HG02642 (cell line): ENCODE measurements around the gene CCNK.
A peak's percentile ranks its signal among the peaks of the same experiment; 100 is the strongest.

Experiments
- ATAC-seq: cut with Tn5 transposase; IDR thresholded peaks from one replicate; pipeline ENCODE4 v1.9.1; 2021; ENCODE audit warnings: mild to moderate bottlenecking; ENCODE audit not compliant: unreplicated experiment, poor library complexity

Gene CCNK

DNA sequence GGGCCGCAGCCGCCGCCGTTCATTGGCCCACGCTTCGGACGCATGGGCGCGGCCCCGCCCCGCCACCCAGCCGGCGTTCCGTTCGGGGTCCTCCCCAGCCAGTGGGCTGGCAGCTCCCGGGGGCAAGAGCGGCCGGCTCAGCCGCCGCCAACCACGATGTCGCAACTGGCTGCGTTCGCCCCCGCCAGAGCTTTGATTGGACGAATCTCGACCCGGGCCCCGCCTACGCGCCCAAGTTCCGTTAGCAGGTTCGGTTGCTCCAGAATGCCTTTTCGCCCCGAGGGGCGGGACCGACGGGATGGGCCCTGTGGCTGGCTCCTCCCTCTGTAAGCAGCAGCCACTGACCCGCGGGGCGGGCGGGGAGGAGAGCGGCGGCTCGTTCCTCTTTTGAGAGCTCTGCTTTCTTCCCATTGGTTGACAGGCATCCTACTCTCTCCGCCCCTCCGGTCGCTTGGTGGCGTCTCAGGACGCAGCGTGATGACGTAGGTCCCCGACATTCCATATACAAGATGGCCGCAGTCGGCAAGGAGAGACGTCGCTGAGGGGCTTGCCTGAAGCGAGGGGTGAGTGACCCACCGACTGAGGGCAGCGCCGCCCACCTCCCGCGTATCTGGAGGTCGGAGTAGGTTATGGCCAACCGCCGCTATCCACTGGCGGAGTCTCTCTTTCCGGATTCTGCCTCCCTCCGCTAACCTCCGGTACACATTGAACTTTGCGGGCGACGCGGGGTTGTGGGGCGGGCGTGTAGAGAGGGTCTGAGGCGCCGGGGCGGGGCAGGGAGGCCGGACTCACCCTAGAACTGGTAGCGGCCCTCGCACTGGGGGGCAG lies at the start of gene CCNK:
Gene CCNK (plus strand): TSS at position 493 of the 828 bp plus-strand sequence. CDS start 11,269 bp downstream, outside the sequence.
- peak; percentile 89 for ATAC-seq

DNA sequence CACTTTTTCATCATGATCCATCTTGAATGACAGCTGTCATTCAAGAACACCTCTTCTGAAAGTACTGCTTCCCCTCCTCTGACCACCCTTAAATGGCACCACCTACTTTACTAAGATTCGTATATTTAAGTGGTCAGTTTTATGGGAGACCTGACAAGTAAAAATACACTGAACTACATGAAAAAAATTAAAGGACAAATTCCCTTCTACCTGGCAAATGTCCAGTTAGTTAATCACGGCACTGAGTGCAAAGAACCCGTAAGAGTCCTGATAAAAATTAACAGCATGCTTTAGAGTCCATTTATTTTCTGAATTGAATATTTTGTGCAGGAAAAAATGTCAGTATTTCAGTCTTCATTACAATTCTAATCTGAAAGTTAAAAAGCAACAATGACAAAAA lies 49.2 kb upstream of the CCNK start:
- no peak for ATAC-seq

DNA sequence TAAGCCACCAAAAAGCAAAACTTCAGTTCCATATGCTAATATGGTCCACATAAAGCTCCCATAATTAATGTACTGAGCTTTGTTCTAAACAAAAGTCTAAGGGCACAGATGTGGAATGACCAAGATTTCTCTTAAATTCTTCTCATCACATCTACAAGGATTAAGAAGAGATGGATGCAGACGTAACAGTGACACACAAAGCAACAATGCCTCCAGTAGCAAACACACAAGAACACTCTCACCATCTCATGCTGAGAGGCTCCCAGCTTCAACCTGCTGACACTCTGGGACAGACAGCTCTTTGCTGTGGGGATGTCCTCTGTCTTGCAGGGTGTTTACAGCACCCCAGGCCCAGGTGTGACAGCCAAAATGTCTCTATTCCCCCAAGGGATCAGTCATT lies 48.7 kb upstream of the CCNK start:
- no peak for ATAC-seq

DNA sequence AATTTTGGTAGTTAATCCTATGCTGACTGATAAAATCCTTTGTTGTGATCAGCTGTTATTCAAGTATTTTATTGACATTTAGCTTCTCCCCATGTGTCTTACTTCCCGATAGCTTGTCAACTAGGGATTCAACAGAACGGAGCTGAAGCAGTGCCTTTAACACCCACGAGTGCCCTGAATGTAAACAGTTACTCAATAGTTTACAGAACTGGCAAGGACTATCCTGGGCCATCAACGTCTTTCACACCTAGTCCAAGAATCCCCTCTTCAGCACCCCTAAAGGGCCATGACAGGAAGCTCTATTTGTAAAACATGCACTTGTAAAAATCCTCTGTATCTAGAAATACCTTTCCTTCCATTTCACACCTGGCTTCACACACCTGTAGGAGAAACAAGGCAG lies 45.9 kb upstream of the CCNK start:
- ATAC-seq: no peak

DNA sequence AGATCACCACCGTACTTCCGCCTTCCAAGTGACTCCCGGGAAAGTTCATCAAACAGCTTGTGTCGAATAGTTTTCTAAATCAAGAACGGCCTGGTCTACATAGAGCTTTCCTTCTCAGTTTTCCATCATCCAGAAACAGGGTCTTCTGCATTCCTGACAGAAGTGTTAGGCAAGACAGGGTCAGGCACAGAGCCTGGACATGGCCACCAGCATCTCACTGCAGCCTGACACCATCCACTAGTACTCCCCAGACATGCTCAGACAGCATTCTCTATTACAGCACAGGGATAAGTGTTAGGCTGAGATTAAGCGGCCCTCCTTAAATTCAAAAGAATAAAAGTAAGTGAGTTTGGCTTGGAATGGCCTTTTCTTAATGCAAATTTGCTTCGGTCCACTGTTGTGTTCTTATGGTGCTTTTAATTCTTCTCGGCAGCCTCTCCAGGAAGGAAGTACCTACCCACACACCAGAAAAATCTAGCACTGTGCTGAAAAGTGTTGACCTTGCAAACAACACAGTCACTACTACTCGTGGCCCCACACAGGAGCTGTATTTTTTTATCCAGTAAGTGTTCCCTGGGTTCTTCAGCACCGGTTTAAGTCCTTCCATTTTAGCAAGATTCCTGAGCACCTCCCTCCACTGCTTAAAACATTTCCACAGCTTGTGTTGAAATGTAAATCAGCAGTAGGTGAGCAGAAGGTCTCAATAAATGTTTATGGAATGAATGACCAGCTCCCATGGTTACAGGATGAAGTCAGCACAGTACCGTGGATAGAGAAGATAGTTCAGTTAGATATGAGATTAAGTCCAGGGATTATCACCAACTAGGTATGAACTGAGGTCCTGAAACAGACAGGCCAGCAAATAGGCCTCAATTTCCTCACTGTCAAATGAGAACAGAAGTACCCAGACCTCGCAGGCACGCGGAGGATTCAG lies 44.7 kb upstream of the CCNK start:
- no peak for ATAC-seq

DNA sequence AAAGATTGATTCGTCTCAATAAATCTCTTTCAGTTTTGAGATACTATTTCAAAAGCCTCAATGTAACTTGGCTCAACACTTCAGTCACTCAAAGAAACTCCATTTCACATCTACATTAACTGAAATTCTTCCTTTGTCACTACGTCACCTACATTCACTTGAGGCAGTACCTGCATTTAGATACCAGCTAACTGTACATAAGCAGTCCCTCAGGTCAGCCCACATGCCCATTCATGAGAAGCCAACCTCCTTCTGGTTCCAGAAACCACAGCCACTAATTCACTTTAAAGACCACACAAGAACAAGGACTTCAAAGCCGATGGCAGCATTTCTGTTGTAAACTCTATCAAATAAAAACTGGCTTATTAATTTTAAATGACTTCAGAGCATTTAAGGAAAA lies 43.5 kb upstream of the CCNK start:
- ATAC-seq: no peak

DNA sequence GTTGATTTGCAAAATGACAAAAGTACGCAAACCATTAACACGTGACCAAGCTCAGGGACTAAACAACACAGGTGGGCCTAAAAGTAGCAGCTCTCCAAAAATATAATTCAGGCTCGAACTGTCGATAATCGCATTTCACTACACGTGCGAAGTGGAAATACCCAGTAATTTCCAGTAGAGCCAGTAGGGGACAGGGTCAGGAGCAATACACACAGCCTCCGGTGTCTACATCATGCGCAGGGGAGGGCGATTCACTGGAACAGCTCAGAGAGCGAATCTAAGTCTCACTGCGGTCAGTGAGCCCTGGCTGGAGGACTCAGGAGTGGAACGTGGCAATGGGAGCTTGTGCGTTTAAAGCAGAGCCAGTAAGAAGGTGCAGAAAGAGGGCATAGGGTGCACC lies 40.9 kb upstream of the CCNK start:
- no peak for ATAC-seq

DNA sequence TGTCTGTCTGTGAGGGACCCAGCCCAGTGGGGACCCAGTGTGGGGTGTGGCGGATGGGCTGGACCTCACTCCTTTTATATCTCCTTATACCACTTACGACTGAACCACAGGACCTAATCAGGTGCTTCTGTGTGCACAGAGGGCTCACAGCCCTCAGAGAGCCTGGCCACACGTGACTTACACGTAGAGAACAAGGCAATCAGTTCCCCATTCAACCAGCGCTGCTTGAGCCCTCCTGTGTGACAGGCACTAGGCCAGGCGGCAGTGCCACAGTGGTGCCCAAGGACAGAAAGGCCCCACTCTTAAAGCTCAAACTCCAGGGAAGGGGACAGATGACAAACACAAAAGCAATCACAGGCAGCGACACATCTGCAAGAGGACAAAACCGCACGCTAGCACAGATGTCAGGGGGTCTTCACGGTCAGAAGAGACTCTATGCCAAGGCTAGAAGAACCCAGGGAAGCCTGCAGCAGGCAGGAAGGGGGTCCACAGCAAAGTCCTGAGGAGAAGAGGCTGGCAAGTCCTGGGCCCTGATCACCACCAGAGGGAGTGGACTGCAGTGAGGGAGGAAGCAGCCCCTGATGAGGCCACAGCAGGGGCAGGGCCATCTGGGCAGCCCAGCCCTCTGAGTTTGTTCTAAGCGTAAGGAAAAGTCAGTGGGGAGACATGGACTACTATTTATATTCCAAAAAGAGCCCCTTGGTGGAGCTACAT lies 39.9 kb upstream of the CCNK start:
- no peak for ATAC-seq

DNA sequence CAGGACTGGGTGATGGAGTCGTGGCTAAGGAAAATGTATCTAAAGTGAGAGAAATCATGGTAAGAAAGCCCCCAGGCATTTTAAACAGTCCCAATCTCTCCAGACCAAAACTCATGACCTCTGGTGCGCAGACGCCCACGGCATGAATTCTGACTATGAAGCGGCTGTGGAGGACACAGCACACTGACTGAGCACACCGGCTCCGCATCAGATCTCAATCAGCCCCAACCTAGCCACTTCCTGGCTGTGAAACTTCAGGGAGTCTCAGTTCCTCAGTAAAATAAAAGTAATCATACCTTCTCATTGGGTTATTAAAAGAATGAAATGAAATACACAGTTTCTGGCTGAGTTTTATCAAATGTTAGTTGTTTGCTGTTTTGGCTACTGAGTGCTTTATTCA lies 39.3 kb upstream of the CCNK start:
- no peak for ATAC-seq

DNA sequence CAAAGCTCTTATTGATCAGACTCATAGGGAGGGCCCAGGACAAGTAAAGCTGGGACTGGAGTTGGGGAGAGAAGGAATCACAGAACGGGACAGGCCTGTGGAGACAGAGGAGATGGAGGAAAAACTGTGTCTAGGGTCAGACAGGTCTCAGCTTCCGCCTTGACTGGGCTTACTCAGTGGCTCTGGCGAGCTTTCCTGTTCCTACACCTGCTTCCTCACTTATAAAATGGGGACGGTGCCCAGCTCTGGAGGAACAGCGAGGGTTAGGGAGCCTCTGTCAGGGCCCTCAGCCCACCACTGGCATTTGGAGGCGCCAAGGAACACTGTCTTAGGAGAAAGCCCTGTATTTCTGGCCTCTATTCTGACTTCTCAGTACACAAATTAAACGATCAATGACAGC lies 35.3 kb upstream of the CCNK start:
- ATAC-seq: no peak

DNA sequence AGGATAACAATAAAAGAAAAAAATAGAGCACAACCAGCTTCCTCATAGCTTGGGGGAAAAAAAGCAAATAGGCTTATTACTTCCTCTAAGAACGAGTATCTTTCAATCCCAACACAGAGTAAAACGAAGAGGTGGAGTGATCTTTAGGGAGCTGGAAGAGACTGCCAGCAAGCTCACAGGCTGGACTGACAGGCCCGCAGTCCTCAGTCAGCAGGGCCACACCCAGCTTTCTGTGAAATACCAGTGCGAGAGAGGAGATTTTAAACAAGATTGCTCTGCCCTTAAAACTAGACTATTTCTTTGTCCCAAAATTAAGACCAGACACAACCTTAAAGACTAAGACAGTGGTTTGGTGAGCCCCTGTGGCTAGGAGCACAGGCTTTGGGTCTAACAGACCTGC lies 33.5 kb upstream of the CCNK start:
- ATAC-seq: no peak

DNA sequence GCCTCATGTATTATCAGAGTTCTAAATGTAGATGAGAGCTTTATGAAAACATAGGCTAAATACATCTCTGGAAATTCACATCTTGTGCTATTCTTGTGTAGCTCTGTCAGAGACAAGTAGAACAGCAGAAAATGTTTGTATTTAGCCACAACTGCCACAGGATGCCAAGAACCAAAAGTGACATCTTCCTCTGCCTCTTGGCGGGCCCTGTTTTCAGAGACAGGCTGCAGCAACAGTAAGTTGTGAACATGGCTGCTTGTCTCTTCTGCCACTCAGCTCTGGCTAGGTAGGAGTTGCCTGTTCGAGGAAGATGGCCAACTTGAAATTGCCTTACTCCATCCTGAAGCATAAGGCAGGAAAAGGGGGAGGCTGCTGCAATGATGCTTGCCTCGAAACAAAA lies 30.9 kb upstream of the CCNK start:
- no peak for ATAC-seq

DNA sequence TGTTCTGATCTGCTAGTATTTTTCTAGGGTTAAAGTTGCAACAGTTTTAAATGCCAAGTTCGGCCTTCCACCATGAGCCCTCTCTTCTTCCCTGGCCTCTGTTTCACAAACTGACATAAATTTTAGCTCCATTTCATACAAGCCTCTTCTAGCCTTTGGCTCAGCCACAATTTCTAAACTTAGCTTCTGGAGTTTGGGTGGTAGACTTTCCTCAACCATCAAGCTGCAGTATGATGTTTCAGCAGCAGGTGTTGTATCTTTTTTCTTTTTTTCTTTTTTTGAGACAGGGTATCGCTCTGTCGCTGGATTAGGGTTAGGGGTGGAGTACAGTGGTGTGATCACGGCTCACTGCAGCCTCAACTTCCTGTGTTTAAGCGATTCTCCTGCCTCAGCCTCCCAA lies 30.0 kb upstream of the CCNK start:
- ATAC-seq: no peak

DNA sequence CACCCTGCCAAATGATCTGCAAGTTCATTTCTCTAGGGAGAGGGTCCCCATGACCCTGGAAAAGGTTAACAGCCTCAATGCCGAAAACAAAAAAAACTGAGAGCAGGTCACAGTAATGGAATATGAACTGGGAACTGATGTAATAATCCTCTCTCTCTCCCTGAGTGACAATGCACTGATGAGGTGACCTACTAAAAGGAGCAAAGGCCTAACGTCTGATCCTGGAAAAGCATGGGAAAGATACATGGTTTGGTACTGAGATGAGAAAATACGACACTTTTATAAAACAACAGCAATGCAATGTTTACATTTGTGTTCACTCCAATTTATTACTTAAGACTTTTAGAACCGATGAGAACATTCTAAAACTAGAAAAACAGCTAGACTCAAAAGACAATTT lies 28.2 kb upstream of the CCNK start:
- no peak for ATAC-seq

DNA sequence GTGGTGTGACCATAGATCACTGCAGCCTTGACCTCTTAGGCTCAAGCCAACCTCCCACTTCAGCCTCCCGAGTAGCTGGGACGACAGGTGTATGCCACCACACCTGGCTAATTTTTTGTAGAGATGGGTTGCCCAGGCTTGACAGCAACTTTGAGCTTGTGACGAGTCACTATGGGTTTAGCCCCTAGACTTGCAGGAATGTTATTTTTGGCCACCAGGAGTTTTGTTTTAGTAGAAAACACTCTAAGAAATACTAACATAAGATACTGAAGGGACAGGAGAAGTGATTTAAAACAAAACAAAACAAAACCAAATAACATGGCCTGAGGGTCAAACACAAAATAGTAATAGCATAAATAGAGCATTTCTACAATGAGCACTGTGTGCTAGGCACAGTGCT lies 27.0 kb upstream of the CCNK start:
- ATAC-seq: no peak

DNA sequence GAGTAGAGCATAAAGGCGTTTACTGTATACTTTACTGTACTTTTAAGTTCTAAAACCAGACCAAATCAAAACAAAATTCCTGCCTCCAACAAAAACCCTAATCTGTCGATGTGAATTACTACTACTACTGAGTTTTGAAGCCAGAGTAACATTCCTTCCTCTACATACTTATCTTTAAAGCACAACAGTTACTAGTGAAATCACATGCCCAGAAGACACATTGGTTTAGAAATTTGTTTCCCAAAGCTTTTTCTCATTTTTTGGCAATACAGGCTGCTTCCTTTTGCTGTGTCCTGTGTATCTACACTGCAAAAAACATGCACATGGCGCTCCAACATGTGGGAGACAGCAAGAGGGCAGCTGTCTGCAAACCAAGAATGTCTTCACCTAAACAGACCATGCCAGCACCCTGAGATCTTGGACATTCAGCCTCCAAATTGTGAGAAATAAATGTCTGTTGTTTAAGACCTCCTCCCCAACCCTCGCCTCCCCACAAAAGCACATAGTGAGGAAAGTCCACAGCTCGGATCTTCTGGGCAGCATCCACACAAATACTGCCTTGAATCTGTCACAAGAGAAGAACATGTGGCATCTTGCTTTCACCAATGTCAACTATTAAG lies 21.6 kb upstream of the CCNK start:
- no peak for ATAC-seq

DNA sequence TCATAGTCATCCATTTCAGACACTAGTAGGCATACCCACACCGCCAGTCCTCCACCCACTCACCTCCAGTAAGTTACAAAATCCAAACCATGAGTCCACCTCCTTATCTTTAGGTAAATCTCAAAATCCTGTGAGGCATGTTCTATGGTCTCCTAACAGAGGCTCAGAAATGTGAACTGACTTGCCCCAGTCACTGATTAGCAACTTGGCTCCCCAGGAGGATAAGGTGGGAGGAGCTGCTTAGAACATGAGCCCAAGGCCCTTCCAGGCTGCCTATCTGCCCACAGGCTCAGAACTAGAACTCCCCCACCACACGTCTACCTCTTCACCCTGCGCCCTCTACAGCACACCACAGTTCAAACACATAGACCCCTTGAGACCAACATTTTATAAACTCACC lies 20.4 kb upstream of the CCNK start:
- ATAC-seq: no peak

DNA sequence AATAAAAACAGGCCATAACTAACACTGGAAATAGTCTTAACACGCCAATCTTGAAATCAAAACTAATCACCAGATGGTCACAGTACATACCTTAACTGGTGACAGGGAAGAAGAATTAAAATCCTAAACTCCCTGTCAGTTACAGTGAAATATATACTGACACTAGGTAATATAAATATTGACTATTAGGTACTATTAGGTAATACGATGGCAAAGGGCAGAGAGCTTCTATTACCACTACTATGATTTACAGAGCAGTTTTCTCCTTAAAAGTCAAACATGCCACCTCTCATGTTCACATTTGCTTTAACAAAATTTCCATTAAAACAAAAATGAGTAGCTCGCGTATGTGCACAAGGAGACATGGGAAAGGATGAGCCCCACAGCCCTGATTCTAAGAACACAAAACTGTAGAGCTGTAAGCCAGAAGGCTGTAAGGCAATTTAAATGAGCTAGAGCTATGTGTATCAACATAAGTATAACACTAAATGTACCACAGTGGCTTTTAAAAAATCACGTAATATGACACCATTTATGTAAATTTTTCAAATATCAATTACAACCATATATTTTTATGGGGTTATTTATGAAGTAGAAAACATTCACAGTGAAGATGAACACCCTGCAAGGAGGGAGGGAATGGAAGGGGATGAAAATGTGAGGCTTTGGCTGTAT lies 19.7 kb upstream of the CCNK start:
- ATAC-seq: no peak

DNA sequence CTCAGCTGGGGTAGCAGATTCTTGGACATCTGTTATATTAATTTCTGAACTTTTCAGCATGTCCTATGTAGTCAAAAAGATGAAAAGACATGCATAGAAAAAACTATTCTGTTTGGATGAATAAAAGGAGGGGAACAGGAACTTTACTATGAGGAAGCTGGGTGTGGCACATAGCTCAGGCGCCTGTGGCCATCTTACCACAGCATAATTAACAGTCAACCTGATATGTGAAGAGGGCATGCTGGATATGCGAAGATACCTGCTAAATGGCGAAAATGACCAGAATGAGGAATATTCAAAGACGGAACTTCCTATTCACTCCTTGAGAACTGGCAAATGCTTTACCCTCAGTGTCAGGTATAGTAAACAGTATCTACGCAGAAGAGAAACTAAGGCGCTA lies 19.0 kb upstream of the CCNK start:
- ATAC-seq: no peak

DNA sequence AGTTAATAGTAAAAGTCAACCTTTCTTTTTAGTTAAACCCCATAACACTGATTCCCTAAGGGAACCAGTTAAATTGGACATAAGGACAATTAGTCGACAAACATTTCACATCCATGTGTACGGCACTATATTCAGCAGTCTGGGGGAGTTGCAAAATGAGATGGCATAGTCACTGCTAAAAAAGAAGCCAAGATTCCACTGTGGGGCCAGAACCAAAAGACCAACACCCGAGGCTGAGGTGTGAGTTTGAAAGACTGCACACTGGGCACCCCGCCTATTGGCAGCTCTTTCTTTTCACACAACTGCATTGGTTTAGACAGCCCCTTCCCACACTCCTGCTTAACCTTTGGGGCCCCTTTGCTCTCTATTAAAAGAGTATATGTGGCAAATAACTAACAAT lies 17.2 kb upstream of the CCNK start:
- ATAC-seq: no peak
